HG02610 (cell line): ENCODE measurements around the gene DEFB124.
"Not testable (repeated sequence)": the region's sequence is repeated elsewhere in the genome, so short reads cannot be mapped to it uniquely, and the experiment has no call there.

Experiments
- ATAC-seq: cut with Tn5 transposase; IDR thresholded peaks from one replicate; pipeline ENCODE4 v1.9.1; 2021; ENCODE audit warnings: mild to moderate bottlenecking, moderate library complexity; ENCODE audit not compliant: unreplicated experiment

The DEFB124 gene

DNA sequence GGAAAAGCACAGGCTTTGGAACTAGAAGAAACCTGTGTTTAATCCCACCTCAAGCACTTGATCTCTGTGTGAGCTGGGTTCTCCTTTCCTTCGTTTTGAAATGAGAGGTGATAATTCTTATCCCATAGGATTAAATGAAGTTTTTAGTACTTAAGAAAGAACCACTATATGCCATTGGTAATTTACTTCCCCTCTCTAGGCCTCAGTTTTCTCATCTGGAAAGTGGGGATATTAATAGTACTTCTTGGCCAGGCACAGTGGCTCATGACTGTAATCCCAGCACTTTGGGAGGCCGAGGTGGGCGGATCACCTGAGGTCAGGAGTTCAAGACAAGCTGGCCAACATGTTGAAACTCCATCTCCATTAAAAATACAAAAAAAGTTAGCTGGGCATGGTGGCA is 14.2 kb upstream of the DEFB124 start:
- no peak for ATAC-seq

DNA sequence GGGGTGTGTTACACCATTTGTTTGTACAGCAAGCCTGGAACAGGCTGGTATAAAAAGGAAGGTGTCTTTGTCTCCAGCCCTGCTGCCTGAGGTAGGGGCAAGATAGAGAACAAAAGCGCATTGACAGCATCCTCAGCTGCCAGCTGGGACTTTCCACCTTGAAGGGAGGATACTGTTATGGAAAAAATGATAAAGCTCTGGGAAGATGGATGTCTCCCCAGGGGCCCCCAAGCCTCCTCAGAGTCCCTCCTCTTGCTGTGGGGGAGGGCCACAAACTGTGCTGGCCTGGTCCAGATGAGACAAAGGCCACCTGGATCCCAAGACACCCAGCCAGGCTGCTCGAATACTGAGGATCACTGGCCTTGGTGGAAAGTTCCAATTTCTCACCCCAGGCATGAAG is 13.2 kb upstream of the DEFB124 start:
- ATAC-seq, result no peak

GRCh38 chr20:31485450-31486339 is 10.8 kb upstream of the DEFB124 start:
- ATAC-seq, result no peak

- no peak for ATAC-seq
Measured at GRCh38 chr20:31484001-31484400, 9.1 kb upstream of the DEFB124 start.

DNA sequence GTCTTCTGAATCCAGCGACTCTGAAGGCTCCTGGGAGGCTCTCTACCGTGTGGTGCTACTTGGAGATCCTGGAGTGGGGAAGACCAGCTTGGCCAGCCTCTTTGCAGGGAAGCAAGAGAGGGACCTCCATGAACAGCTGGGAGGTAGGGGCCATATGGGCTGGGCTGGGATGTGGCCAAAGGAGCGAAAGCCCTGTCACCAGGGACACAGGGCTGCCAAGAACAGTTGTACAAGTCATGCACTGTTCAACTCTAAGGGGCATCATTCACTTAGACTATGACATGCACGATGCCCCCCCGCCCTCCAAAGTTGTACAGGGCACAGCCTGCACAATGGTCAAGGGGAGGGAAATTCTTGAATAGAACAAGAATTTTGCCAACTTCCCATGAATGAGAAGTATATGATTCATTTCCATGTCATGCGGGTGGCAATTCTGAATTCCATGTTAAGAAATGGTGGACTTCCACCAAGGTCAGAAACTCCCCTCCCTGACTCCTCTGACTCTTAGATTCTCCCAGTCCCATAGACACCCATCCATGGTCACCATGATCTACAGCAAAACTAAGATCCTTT is 1.8 kb upstream of the DEFB124 start:
- no peak for ATAC-seq

- ATAC-seq, result no peak
Measured at GRCh38 chr20:31476294-31476585, 1.3 kb upstream of the DEFB124 start.

GRCh38 chr20:31475472-31476293 is 756 bp upstream of the DEFB124 start:
- ATAC-seq, result no peak

- peak; percentile 61 for ATAC-seq
Measured at GRCh38 chr20:31474097-31474436, 860 bp downstream of the DEFB124 start.

DNA sequence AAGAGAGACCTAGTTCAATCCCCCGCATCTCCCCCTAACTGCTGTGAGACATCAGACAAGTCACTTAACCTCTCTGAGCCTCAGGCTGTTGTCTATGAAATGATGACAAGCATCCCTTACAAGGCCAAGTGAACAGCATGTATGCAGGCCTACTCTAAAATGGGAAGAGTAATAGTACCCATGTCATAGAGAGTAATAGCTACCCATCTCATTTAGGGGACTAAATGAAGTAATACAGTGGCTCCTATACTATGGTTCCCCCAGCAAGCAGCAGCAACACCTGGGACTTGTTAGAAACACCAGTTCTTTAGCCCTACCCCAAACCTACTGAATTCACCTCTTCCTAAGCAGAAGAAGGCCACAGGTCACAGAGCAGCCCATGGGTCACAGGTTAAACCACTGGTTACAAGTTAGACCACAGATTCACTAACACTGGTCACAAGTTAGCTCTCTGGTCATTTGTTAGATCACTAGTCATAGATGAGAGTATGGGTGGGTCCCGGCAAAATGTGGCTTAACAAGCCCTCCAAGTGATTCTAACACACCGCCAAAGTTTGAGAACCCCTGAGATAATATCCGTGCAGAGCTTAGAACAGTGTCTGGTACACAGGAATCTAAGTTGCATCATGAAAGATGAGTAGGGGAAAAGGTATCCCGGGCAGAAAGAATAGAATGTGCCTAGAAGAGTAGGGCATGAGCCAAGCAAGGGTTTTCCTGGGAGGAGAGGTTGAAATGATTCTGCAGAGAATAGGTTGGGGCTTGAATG is 1.4 kb downstream of the DEFB124 start:
- ATAC-seq, result peak; percentile 13

DNA sequence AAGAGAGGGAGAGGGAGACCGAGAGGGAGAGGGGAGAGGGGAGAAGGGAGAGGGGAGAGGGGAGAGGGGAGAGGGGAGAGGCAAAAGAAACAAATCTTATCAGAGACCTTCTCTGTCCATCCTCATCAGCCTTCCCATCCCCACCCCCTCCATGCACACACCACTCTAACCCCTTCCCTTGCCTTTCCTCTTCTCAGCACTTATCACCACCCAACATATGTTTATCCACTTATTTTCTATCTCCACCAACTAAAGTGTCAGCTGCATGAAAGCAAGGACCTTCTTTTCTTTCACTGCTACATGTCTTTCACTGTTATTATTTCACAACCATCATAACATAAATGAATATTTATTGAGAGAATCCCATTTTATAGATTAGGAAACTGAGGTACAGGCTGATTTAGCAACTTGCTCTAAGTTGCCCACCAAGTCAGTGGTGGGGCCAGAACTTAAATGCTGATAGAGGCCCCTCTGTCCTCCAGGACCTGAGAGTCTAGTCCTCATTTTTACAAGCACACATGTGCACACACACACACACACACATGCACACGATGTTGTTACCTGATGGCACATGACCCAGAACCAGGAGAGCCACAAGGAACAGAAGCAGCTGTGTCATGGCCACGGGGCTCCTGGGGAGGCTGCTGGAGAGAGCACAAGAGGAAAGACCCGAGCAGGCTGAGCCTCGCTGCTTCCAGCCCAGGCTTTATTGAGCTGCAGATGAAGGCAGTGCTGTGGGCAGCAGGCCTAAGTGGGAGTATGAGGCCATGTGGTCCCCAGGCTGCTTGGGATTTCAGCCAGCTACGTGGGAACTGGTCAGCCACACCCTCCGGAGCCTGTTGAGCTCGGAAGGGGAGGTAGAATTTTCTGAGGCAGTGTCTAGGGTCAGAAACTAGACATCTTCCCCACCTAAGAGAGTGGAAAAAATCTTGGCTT is 2.3 kb downstream of the DEFB124 start:
- ATAC-seq, result no peak

DNA sequence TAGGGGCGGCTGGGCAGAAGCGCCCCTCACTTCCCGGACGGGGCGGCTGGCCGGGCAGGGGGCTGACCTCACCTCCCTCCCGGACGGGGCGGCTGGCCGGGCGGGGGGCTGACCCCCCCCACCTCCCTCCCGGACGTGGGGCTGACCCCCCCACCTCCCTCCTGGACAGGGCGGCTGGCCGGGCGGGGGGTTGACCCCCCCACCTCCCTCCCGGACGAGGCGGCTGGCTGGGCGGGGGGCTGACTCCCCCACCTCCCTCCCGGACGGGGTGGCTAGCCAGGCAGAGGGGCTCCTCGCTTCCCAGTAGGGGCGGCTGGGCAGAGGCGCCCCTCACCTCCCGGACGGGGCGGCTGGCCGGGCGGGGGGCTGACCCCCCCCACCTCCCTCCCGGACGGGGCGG is 4.0 kb downstream of the DEFB124 start:
- not testable (repeated sequence) for ATAC-seq

DNA sequence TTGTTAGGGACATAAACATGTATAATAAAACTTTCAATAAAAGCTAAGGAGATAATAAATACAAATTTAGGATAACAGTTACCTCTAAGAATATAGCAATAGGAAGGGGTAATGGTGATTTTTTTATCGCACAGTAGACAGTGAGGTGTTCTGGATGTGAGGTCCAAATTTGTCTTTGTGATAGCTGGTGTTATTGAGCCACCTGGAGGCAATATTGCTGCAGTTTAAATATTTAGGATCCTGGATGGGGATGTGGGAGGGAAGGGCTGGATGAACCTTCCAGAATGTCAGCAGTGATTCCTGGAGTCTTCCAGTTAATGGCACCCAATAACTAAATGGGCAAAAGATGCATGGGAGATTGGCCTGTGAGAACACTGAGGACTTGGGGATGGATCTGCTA is 20.6 kb downstream of the DEFB124 start:
- no peak for ATAC-seq

DNA sequence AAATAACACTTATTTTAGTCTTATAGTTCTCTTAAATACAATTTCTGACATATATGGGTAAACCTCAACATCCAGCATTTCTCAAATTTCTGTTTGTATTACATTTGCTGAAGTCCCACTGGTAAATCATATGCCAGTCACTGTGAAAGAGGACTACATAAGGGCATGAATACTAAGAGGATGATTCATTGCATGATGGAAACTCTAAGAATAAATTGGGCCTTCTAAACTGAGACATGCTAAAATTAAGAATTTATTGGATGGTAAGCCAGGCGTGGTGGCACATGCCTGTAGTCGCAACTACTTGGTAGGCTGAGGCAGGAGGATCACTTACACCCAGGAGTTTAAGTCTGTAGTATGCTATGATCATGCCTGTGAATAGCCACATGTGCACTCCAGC is 22.4 kb downstream of the DEFB124 start:
- no peak for ATAC-seq

DNA sequence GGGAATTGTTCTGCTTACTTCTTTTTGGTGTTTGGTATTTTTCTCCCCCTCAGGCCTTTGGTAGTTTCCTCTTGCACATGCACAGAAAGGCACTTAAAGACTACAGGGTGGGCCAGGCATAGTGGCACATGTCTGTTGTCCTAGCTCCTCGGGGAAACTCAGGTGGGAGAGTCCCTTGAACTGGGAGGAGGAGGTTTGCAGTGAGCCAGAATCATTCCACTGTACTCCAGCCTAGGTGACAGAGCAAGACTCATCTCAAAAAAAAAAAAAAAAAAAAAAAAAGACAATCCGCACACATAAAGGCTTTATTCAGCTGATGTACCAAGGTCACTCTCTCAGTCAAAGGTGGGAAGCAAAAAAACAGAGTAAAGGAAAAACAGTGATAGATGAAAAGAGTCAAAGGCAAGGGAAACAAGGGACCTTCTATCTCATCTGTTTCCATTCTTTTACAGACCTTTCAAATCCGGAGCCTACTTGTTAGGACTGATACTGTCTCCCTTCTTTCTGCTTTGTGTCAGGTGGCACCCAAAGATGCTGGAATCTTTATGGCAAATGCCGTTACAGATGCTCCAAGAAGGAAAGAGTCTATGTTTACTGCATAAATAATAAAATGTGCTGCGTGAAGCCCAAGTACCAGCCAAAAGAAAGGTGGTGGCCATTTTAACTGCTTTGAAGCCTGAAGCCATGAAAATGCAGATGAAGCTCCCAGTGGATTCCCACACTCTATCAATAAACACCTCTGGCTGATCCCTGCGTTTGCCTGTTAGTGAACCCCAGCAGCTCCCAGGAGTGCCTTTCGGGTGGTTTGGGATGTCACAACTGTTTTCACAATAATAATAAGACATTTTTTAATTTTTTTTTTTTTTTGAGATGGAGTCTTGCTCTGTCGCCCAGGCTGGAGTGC is 25.2 kb downstream of the DEFB124 start:
- no peak for ATAC-seq

DNA sequence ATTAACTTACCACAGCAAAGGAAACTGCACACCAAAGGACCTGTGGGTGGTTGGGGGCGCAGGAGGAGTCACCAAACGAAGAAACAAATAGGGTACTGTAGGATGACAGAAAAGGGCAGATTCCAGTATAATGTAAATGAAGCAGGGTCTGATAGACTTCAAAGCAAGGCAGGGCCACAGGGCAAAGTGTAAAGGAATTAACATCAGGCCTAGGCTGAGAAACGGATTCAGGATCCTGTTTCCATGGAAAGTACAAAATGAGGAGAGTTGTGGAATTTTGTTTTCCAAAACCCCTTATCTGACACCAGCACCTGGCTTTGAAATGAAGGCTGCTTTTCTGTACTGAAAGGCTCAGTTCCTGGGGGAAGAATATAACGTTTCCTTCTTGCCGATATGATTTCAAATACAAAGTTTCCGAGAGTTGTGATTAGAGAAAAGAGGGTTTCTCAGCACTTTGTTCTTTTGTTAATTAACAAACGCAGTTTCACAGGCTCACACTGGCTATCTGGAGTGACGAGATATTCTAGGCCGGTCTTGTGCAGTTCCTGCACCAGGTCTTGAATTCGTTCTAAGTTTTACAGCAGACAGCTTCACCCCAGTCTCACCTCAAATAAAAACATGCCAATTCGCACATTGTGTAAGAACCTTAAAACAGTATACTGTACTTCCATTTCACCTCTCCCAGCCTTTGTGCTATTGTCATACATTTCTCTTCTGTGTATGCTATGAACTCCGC is 28.7 kb downstream of the DEFB124 start:
- ATAC-seq, result no peak

DNA sequence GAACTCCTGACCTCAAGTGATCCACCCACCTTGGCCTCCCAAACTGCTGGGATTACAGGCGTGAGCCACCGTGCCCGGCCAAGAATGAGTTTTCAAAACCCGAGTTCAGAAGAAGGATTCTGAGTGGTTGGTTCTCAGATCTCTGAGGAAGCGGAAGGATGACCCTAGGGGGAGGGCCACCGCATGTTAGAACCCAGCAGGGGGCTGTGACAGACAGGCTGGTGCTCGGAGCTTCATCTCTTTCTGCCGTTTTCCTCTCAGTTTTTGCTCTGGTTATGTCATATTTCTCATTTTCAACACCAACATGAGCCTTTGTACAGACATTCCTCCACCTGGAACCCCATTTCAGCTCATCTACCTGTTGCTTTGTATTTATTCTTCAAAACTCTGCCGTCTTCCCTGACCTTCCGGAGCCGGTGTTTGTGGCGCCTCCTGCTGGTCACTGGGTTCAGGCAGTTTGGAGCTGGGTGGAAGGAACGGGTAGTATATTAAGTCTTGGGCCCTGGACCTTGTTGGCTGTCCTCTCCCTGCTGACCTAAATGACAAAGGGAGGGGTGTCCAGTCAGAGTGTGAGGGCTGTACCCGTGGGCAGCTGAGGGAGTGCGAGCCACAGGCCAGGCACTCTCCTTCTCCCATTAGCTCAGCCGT is 34.8 kb downstream of the DEFB124 start, which contains the start of gene DEFB123:
Gene DEFB123, plus strand, starts transcription at position 621 of the 648 bp plus-strand sequence. CDS start 67 bp downstream, outside the sequence.
- no peak for ATAC-seq

DNA sequence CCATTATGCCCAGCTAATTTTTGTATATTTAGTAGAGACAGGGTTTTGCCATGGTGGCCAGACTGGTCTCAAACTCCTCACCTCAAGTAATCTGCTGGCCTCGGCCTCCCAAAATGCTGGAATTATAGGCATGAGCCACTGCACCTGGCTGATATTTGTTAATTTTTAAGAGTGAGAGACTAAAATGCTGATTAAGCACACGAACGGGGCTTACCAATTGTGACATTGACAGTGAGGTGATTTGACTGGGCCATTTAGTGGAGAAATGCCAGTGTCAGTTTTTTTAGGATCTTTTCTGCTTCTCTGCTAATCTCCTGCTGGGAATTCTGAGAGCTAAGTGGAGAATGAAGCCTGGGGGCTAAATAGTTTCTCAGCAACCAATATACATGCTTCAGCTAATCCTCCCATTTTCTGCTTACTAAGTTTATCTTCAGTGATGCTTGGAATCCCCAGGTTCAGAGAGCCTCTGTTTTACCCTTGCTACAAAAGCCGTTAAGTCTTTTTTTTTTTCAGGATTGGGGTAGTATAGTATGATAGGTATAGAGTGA is 44.3 kb downstream of the DEFB124 start:
- no peak for ATAC-seq
